Muscle layer of duodenum (tissue), 2 donors: ENCODE data around the gene JHY.

Source experiments
- H3K27ac ChIP-seq: one replicate; pipeline ENCODE4 v1.7.0; 2013; ENCODE audit warnings: mild to moderate bottlenecking, low read length
- H3K27me3 ChIP-seq: one replicate; pipeline ENCODE4 v1.7.0; 2013; ENCODE audit warnings: low read depth, mild to moderate bottlenecking, control low read depth, low read length
- H3K36me3 ChIP-seq, 2 donors: one replicate each; pipeline ENCODE4 v1.7.0; 2013; ENCODE audit warnings: low read length in 2 of 2, control low read depth in 1 of 2, mild to moderate bottlenecking in 1 of 2; ENCODE audit not compliant: insufficient read depth in 2 of 2, control insufficient read depth in 1 of 2
- H3K4me1 ChIP-seq, 2 donors: one replicate each; pipeline ENCODE4 v1.7.0; 2013; ENCODE audit warnings: low read length in 2 of 2, mild to moderate bottlenecking in 2 of 2, control low read depth in 1 of 2, moderate library complexity in 1 of 2; ENCODE audit not compliant: insufficient read depth in 2 of 2, control insufficient read depth in 1 of 2
- H3K4me3 ChIP-seq, 2 donors: one replicate each; pipeline ENCODE4 v1.7.0; 2013; ENCODE audit warnings: low read length in 2 of 2, low read depth in 1 of 2, mild to moderate bottlenecking in 1 of 2
- H3K9me3 ChIP-seq, 2 donors: one replicate each; pipeline ENCODE4 v1.7.0; 2013; ENCODE audit warnings: low read length in 2 of 2, control low read depth in 1 of 2, mild to moderate bottlenecking in 1 of 2; ENCODE audit not compliant: control insufficient read depth in 1 of 2
- donor health status: healthy.

JHY gene

DNA sequence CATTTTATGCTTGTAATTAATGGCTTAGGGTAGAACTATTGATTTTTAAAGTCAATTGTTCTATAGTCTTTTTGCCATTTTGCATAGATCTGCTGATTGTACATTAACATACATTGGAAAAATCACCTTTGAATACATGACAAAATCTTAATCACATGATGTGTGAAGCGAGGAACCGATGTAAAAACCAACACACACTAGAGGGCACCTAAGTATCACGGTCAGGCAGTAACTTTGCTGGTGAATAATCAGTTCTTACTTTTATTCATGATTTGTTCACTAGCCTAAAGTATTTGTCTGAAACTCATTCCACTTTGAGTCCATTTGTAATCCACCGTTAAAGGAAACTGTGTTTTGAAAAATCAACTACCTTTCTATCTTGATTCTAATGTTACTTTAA lies 28.2 kb downstream of the JHY start:
- Histone ChIP-seq H3K4me3 (no peak overlapping the region), H3K36me3 (no peaks in the 10 kb centered on the region), H3K4me1 (no peaks in the 10 kb centered on the region), H3K27ac (no peak overlapping the region), H3K27me3 (no peaks in the 10 kb centered on the region), H3K9me3 (no peaks in the 10 kb centered on the region)

DNA sequence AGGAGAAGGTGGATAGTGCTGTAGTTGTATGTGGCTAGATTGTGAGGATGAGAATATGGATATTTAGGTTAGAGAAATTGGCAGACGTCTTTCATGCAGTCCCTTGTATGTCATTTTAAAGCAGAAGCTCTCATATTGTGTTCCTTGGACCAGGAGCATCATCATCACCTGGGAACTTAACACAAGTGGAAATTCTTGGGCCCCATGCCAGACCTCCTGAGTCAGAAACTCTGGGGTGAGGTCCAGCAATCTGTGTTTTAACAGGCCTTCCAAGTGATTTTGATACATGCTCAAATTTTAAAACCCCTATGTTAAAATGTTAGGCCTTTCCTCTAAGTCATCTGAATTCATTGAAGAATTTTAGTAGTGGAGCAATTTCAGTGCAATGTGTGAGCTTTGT lies 34.8 kb downstream of the JHY start:
- H3K9me3 ChIP-seq = no peaks in the 10 kb centered on the region
- H3K4me1 ChIP-seq = no peaks in the 10 kb centered on the region
- no peaks in the 10 kb centered on the region for H3K36me3 ChIP-seq
- no peaks in the 10 kb centered on the region for H3K27me3 ChIP-seq
- H3K27ac ChIP-seq = no peak overlapping the region
- no peak overlapping the region for H3K4me3 ChIP-seq

DNA sequence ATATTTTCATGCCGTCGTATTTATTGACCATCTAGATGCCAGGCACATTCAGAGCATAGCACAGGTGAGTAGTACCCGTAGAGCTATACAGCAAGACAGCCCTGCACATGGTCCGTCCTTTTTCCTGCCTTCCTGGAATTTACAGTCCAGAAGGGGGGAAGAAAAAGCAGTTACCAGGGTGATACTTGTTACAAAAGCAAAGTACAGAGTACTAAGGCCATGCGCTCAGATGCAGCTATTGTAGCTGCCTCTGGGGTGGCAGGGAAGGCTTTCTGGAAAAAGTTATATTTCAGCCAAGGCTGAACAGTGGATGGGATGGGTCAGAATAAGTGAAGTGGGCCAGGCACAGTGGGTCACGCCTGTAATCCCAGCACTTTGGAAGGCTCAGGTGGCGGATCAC lies 36.2 kb downstream of the JHY start:
- H3K27me3 ChIP-seq = no peaks in the 10 kb centered on the region
- H3K27ac ChIP-seq = no peak overlapping the region
- no peaks in the 10 kb centered on the region for H3K9me3 ChIP-seq
- no peaks in the 10 kb centered on the region for H3K36me3 ChIP-seq
- H3K4me1 ChIP-seq = peaks cover 0 to 7% of the 10 kb centered on the region in 2 donors
- H3K4me3 ChIP-seq = no peak overlapping the region

DNA sequence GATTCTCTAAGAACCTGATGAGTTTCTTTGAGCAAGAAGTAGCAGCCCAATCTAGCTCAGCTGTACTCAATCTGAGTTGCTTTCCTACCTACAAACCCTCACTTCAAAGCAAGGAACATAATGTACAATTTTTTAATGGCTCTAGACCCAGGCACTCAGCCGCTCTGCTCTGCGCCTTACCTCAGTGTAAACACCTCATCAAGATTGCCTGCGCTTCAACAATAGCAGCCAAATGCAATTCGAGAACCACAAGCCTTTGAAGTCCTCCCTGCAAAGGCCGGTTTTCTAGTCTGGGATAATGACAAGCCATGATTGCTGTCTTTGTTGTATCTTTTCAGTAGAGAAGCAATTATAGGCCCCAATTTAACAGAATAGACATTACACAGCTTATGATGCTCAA lies 38.0 kb downstream of the JHY start:
- Histone ChIP-seq H3K27ac (no peak overlapping the region), H3K27me3 (no peaks in the 10 kb centered on the region), H3K4me1 (peaks cover 0 to 7% of the 10 kb centered on the region in 2 donors), H3K9me3 (no peaks in the 10 kb centered on the region), H3K36me3 (no peaks in the 10 kb centered on the region), H3K4me3 (no peak overlapping the region)

DNA sequence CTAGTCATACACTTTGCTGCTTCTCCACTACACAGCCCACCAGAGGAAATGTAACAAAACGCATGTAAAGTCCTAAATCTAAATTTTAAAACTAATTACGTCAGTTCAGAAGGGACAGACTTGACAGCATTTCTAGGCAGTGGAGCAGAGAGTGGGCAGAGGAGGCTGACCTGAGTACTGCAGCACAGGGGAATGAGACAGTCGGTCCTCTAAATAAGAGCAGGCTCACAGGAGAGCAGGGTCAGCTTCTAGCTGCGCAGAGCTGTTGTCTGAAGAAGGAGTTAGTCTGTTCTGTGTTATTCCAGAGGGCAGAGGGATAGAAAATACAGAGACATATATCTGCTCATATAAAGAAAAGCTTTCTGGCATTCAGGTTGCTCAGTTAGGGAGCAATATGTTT lies 40.3 kb downstream of the JHY start:
- no peaks in the 10 kb centered on the region for H3K36me3 ChIP-seq
- H3K27ac ChIP-seq = no peak overlapping the region
- peaks cover 0 to 7% of the 10 kb centered on the region in 2 donors for H3K4me1 ChIP-seq
- H3K4me3 ChIP-seq = no peak overlapping the region
- no peaks in the 10 kb centered on the region for H3K27me3 ChIP-seq
- H3K9me3 ChIP-seq = no peaks in the 10 kb centered on the region

DNA sequence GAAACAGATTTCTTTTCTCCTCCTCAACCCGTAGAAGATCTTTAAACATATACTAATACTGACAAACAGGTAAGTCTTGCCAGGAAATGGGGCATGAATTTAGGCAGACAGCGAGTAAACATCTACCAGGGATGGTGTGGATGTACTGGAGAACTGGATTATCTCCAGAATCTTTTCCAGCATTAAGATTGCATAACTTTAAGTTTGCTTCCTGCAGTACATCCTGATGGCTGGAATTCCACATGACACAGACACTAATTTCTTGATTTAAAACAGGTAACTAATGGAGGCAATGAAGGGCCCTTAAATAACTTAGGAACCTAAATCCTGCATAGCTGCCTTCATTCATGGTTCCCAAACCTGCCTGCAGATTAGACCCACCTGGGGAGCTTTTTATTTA lies 40.7 kb downstream of the JHY start:
- H3K27ac ChIP-seq = no peak overlapping the region
- H3K4me1 ChIP-seq = peaks cover 0 to 7% of the 10 kb centered on the region in 2 donors
- H3K27me3 ChIP-seq = no peaks in the 10 kb centered on the region
- H3K36me3 ChIP-seq = no peaks in the 10 kb centered on the region
- no peak overlapping the region for H3K4me3 ChIP-seq
- H3K9me3 ChIP-seq = no peaks in the 10 kb centered on the region

DNA sequence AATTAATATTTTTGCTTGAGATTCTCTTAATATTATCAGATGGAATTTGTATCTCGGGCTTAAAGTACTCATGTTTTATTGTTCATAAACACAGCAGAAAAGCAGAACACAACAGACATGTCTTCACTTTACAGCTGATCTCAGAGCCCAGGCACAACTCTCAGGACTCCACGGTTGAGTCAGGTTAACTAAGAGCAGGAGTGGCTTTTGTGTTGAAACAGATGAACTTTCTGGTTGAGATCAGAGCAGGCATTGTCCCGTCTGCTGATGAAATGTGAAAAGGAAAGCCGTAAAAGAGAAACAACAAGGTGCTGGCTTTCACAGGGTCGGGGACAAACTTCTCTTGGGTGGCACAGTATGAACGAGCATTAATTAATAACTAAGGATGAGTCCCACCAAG lies 49.0 kb downstream of the JHY start:
- H3K27ac ChIP-seq = no peak overlapping the region
- H3K27me3 ChIP-seq = no peaks in the 10 kb centered on the region
- H3K4me1 ChIP-seq = no peaks in the 10 kb centered on the region
- no peaks in the 10 kb centered on the region for H3K9me3 ChIP-seq
- H3K36me3 ChIP-seq = no peaks in the 10 kb centered on the region
- no peak overlapping the region for H3K4me3 ChIP-seq

DNA sequence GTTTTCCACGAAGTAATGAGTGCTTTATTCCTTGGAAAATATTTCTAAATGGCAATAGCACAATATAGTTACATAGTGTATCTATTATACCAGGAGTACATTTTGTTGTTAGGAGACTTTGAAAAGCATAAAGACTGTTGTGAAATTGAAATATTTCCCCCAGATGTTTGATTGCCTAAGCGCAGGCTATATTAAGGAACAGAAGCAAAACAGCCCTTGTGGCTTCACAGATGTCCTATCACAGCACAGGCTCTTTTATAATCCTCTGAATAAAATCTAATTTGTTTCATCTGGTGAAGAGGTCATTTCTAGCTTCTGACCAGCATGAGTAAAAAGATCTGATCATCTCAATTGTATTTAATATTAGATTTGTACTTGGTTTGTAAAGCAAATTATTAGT lies 50.9 kb downstream of the JHY start:
- no peak overlapping the region for H3K4me3 ChIP-seq
- no peaks in the 10 kb centered on the region for H3K9me3 ChIP-seq
- no peaks in the 10 kb centered on the region for H3K36me3 ChIP-seq
- H3K27ac ChIP-seq = no peak overlapping the region
- H3K4me1 ChIP-seq = no peaks in the 10 kb centered on the region
- no peaks in the 10 kb centered on the region for H3K27me3 ChIP-seq

DNA sequence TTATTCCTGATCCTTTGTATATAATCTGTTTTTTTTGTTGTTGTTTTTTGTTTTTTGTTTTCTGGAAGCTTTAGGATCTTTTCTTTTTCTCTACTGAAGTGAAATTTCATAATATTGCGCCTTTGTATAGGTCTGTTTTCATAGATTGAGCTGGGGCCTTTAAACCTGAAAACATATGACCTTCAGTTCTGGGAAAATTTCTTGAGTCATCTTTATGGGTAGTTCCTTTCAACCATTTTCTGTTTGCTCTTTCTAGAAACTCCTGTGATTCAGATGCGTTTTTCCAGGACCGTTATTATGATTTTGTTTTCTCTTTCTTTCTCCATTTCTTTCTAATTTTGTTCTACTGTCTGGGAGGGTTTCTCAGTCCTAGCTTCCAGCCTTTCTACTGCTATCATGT lies 55.4 kb downstream of the JHY start:
- H3K9me3 ChIP-seq = no peaks in the 10 kb centered on the region
- no peaks in the 10 kb centered on the region for H3K4me1 ChIP-seq
- H3K27ac ChIP-seq = no peak overlapping the region
- H3K36me3 ChIP-seq = no peaks in the 10 kb centered on the region
- H3K27me3 ChIP-seq = no peaks in the 10 kb centered on the region
- no peak overlapping the region for H3K4me3 ChIP-seq

DNA sequence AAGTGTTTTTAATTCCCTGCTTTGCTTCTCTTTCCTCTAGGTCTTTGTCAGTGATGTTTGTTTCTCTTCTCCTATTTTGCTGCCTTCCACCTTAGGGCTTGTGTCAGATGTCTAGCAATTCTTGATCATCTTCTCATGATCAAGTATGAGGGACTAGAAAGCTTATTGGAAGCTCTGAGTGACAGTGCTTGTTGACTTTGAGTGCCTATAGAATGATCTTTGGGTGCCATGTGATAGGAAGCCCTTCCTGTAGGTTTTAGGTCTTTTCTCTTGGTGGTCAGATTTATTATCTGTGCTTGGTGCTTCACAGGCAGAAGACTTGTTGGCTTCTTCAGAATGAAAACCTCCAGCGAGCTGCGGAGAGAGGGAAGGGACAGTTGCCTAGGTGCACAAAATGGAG lies 56.0 kb downstream of the JHY start:
- H3K4me3 ChIP-seq = no peak overlapping the region
- H3K4me1 ChIP-seq = no peaks in the 10 kb centered on the region
- no peaks in the 10 kb centered on the region for H3K36me3 ChIP-seq
- no peak overlapping the region for H3K27ac ChIP-seq
- H3K27me3 ChIP-seq = no peaks in the 10 kb centered on the region
- H3K9me3 ChIP-seq = no peaks in the 10 kb centered on the region

DNA sequence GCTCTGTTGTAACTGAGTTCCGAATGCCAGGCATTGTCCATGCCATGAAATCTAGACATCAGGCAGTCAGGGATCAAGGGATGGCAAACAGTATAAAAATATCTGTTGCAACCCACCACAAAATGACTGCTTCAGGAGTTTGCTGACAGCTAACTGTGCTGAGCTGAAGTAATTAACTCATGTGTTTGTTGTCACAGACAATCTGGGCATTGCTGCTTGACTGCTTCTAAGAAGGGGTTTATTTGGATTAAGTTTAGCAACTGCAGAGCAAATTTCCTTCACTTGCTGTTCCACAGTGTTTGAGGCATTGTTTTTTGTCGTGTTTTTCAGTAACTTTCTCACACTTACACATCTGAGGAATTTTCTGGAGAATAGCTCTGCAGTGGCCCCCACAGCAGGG lies 68.7 kb downstream of the JHY start:
- Histone ChIP-seq H3K27ac (no peak overlapping the region), H3K9me3 (no peaks in the 10 kb centered on the region), H3K36me3 (peaks cover 0 to 7% of the 10 kb centered on the region in 2 donors), H3K4me3 (no peak overlapping the region), H3K4me1 (no peaks in the 10 kb centered on the region), H3K27me3 (no peaks in the 10 kb centered on the region)

DNA sequence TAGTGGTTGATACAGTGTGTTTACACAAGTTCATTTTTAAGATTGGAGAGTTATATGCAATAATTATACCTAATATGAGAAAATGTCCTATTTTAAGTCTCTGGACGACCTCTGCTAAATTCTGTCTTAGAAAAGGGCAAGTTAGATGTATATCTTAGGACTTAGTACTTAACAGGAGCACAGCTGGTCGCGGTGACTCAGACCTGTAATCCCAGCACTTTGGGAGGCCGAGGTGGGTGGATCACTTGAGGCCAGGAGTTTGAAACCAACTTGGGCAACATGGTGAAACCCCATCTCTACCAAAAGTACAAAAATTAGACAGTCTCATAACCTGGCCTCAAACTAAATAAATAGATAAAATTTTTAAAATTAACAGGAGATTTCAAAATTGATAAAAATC lies 71.9 kb downstream of the JHY start:
- Histone ChIP-seq H3K4me1 (no peaks in the 10 kb centered on the region), H3K9me3 (no peaks in the 10 kb centered on the region), H3K4me3 (no peak overlapping the region), H3K36me3 (no peaks in the 10 kb centered on the region), H3K27me3 (no peaks in the 10 kb centered on the region), H3K27ac (no peak overlapping the region)
